Activated CD4-positive, alpha-beta T cell treated with anti-CD3 and anti-CD28 coated beads for 1 hour (primary cell): ENCODE data around the gene SYNGR3.
"Not testable (repeated sequence)": the region's sequence is repeated elsewhere in the genome, so short reads cannot be mapped to it uniquely, and the experiment has no call there.

ENCODE experiments used
- DNase-seq: peaks from one replicate; pipeline ENCODE4 v3.0.0-alpha.2; 2020

SYNGR3 gene

DNA sequence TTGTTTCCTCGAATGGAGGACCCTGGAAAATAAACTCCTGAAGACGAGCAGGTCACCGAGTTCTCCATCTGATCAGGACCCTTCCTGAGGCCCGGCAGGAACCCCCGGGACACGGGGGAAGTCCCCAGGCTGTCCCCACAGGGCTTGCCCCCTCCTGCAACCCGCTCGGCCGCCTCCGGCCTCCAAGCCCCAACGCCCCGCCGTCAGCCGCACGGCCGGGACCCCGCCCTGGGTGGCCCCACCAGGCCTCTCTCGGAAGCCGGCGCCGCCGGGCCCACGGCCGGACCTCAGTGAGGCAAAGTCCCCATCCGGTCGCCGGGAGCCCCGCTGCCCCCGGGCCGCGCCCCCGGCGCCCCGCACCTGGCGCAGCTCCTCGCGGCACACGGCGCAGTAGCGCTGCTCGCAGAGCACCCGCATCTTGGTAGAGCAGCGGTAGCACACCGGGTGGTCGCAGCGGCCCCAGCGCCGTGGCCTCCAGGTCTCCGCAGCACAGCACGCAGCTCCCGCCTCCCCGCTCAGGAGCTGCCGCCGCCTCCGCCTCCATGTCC is 19.5 kb downstream of the SYNGR3 start:
- DNase-seq, result no peak

DNA sequence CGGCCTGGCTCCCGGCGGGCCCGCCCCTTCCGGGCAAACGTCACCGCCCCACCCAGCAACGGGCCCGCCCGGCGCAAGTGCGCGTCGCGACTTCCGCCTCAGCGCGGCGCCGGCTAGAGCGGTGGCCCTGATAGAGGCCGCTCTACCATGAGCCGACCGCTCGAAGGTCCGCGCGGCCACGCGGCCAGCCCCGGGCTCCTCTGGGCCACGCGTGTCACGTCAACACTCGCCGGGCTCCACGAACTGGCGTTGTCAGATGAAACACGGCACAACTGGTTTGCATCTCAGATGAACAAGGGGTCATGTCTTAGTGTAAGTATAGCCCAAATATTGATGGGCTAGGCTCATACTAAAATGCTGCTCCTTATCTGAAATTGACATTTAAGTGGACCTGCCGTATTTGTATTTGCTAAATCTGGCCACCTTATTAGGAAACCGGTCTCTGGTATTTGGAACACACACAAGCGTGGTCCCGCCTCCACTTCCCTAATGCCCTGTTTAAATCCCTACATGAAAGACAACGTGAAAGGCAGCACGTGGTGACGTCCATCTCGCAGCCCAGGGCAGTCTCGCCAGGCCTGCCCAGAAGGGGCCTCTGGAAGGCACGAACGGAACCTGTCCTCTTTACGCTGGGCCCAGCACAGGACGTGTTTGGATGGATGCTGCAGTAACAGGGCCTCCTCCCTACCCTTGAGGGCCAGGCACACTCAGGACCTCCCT is 20.2 kb downstream of the SYNGR3 start, which contains the start of gene ZNF598:
ZNF598 (minus strand) TSS at position 31 of the 720 bp plus-strand sequence.
- peak; percentile 68 for DNase-seq

DNA sequence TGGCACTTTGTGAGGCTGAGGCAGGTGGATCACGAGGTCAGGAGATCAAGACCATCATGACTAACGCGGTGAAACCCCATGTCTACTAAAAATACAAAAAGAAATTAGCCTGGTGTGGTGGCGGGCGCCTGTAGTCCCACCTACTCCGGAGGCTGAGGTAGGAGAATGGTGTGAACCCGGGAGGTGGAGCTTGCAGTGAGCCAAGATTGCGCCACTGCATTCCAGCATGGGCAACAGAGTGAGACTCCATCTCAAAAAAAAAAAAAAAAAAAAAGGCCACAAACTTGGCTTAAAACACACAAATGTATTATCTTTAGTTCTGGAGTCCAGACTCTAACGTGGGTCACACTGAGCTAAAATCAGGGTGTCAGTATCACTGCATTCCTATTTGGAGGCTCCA is 22.0 kb downstream of the SYNGR3 start:
- not testable (repeated sequence) for DNase-seq

DNA sequence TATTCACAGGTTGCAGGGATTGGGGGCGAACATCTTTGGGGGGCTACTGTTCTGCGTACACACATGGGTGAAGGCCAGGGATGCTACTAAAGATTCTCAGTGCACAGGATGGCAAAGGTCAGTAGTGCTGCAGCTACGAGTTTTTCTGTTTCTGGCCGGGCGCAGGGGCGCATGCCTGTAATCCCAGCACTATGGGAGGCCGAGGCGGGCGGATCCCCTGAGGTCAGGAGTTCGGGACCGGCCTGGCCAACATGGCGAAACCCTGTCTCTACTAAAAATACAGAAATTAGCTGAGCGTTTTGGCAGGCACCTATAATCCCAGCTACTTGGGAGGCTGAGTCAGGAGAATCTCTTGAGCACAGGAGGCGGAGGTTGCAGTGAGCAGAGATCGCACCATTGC is 23.8 kb downstream of the SYNGR3 start:
- DNase-seq, result no peak

DNA sequence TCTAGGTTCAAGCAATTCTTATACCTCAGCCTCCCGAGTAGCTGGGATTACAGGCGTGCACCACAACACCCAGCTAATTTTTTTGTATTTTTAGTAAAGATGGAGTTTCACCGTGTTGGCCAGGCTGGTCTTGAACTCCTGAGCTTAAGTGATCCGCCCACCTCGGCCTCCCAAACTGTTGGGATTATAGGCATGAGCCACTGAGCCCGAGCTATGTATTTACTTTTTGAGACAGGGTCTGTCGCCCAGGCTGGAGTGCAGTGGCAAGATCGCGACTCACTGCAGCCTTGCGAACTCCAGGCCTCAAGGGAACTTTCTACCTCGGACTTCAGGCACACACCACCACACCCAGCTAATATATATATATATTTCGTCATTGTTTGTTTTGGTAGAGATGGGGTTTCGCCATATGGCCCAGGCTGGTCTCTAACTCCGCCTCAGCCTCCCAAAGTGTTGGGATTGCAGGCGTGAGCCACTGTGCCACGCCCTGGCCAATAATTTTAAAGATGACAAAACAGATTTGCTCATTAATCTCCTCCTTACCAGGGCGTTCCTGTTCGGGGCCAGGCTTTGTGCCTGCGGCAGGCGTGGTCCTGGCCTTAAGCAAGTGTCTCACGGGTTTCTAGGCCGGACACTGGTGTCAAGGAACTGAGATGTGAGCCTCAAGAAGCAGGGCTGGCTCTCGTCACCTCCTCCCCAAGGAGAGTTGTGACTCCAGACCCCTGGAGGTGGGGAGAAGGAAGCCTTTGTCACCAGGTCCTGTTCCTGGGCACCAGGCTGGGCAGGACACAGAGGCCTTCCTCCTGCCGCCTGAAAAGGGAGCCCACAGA is 25.6 kb downstream of the SYNGR3 start:
- no peak for DNase-seq

DNA sequence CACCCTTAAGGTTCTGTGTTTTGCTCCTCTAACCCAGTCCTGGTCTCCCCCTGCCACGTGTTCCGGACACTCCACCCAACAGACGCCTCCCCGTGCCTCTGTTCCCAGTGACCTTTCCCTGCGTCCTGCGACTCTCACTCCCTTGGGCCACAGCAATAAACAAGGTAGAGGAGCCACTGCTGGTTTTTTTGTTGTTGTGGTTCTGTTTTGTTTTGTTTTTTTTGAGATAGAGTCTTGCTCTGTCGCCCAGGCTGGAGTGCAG is 26.1 kb downstream of the SYNGR3 start:
- DNase-seq, result no peak

DNA sequence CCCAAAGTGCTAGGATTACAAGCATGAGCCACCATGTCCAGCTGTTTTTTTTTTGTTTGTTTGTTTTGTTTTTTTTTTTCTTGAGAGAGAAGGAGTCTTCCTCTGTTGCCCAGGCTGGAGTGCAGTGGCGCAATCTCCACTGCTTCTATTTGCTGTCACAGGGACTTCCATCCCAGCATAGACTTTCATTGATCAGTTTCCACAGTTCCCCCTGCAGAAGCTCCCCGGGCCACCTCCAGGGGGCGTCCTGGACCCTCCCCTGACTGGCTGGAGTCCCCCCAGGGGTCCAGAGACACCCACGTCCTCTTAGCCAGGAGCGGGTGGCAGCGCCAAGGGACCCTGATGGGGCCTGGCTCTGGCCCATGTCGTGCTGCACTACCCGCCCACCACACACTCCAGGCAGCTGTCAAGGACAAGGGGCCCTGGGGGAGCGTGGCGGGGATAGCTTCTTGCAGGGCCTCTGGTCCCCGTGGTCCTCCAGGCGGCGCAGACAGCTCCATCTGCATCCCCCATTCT is 26.7 kb downstream of the SYNGR3 start:
- no peak for DNase-seq

DNA sequence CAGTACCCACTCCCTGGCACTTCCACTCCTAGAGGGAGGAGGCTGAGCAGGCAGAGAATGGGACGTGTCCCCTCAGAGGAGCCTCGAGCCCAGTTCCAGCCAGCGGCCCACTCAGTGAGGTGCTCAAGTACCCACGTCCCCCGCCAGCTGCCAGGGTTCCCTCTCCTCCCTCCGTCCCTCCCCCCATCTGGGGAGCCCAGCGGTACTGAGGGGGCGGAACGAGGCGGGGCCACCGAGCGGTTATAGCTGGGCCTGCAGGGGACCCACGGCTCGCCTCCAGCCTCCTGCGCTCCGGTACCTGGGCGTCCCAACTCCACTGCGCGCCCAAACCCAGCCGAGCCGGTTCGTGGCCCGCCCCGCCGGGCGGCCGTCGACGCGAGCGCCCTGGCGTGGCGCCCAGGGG is 29.7 kb downstream of the SYNGR3 start, which contains the start of gene NPW:
NPW (plus strand) TSS at position 268 of the 403 bp plus-strand sequence.
- no peak for DNase-seq

DNA sequence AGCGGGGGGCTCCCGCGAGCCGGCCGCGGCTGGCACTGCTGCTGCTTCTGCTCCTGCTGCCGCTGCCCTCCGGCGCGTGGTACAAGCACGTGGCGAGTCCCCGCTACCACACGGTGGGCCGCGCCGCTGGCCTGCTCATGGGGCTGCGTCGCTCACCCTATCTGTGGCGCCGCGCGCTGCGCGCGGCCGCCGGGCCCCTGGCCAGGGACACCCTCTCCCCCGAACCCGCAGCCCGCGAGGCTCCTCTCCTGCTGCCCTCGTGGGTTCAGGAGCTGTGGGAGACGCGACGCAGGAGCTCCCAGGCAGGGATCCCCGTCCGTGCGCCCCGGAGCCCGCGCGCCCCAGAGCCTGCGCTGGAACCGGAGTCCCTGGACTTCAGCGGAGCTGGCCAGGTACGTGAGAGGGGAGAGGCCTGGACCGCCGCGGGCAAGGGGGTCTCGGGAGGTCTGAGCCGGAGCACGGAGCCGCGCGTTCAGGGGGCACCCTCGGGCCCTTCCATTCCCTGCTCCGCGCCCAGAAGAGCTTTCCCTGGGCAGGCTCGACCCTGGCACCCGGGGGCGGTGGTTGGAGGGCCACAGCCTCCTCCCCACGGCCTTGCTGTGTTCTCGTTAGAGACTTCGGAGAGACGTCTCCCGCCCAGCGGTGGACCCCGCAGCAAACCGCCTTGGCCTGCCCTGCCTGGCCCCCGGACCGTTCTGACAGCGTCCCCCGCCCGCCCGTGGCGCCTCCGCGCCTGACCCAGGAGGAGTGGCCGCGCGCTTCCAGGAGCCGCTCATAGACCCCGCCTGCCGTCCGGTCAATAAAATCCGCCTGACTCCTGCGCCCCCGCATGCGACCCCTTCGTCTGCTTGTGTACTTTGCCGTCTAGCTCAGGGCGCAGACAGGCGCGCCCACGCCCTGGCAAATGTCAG is 30.4 kb downstream of the SYNGR3 start:
- no peak for DNase-seq

DNA sequence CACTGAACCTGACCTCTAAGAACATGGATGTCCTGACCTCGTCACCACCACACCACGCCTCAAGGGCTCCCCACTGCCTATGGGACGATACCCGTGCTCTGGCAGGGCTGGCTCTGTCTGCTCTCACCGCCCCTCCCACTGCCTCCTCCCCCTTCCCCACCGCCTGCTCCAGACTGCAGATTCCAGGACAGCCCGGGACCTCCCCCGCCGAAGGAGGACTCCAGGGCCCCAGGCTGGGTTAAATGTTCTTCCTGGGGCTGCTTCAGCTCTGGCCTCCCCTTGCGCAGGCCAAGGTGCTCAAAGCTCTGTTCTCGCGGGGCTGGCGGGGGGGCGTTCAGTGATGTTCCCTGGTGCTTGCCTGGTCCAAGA is 32.9 kb downstream of the SYNGR3 start:
- DNase-seq, result no peak

DNA sequence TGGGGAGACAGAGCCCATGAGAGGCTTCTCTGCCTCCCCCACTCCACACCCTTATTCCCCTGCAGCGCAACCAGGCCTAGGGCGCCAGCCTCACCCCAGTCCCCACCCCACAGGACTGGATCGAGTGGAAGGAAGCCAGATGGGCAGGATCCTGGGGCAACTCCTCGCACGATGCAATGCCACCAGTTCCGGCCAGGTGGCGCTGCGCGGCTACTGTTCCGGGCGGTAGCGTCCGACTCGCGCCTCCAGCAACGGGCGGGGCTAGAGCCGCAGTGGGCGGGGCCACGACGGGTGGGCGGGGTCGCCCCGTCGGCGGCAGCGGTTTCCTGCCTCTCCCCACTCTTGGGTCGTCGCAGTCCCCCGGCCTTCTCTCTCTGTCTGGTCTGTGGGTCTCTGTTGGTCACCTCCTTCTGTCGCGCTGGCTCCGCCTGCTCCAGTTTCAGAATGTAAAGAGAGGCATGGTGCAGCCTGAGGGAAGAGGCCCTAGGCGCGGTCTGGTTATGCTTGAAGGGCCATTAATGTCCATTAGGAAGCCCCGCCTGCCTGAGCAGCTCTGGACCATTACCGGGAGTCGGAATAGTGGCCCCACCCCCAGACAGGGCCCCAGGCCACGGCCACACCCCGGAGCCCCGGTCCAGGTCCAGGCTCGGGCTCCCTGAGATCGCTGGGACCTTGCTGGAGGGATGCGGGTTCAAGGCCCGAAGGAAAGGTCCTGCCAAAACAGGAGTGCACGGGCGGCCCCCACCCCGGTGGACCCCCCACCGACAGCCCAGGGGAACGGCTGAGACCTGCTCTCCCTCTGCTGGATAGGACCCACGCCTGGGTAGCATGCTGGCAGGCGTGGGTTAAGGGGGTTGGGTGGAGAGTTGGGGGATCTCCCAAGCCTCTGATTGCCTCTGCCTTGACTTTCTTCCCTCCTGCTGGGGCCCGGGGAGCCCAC is 33.6 kb downstream of the SYNGR3 start:
- DNase-seq, result peak; percentile 93

DNA sequence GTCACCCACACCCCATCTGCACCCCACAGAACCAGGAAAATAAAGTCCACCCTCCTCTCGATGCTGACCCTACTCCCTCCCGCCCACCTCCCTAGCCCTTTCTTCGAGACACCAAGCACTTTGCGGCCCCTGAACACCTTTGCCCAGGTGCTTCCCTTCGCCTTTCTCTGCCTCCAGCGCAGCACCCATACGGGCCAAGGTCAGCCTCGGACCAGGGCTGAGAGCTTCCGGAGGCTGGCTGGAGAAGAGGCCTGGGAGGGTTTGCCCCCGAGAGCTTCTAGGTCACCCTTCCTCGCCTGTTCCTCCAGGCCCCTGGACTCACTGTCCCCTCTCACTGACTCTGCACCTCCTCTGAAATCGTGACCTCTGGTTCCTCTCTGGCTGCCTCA is 34.3 kb downstream of the SYNGR3 start:
- no peak for DNase-seq

DNA sequence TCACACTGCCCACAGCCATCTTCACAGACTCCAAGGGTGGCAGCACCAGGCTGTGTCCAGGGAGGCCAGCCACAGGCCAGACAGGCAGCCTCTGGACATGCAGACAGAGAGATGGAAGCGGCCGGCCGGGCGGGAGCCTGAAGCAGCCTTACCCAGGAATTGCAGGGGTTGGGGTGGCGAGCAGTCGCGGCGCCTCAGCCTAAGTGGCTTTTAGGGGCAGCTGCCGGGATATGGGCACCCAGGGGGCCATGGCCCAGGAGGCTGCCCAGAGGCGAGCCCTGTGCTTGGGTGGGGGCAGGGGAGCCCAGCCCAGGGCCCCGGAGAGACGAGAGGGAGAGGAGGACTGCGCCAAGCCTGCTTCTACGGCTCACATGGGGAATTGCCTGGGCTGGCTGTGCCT is 35.5 kb downstream of the SYNGR3 start:
- no peak for DNase-seq

DNA sequence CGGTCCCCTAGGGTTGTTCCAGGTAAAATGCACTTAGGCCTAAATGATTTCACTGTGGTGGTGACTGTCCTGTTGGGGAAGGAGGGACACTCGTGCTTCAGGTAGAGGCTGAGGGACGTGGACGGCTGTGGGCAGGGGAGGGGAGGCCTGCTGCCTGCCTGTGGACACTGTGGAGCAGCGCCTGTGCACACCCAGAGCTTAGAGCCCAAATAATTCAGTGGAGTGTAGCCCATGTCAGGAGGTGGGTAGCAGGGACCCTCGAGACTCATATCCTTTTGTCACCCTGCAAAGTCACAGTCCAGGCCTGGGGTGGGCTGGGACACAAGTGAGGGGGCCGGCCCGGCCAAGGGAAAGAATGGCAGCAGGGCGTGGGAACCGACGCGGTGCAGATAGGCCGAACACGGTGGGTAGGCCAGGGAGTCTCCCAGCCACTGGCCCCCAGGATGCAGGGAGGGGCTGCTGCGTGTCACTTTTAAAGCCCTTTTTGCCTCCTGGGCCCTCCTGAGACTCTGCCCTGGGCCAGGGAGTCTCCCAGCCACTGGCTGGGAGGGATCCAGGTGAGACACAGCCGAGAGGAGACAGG is 36.2 kb downstream of the SYNGR3 start:
- DNase-seq, result no peak

DNA sequence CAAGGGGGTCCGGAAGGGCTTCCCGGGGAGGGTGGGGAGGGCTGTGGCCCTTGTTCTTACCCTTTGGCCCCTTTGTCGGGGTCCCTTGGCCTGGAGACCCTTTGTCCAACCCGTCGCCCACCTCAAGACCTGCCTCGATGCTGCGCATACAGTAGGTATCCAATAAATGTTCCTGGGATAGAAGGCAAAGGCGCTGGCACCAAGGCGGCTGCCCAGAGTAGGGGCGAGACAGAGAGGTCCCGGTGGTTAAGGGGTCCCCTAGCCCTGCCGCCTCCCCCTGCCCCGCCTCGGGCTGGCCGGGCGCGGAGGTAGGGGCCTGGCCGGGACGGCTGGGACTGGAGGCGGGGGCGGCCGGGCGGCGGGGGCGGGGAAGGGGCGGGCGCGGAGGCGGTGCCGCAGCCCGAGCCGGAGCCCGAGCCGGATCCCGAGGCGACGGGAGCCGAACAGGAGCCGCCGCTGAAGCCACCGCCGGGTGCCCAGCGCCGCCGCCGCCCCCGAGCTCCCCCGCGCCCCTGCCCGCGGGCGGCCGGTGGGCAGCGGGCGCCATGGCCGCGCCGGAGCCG is 36.8 kb downstream of the SYNGR3 start, which contains the start of gene NHERF2:
NHERF2 (plus strand) TSS at position 442 of the 563 bp plus-strand sequence; CDS start at position 546, 104 bp downstream.
- no peak for DNase-seq

DNA sequence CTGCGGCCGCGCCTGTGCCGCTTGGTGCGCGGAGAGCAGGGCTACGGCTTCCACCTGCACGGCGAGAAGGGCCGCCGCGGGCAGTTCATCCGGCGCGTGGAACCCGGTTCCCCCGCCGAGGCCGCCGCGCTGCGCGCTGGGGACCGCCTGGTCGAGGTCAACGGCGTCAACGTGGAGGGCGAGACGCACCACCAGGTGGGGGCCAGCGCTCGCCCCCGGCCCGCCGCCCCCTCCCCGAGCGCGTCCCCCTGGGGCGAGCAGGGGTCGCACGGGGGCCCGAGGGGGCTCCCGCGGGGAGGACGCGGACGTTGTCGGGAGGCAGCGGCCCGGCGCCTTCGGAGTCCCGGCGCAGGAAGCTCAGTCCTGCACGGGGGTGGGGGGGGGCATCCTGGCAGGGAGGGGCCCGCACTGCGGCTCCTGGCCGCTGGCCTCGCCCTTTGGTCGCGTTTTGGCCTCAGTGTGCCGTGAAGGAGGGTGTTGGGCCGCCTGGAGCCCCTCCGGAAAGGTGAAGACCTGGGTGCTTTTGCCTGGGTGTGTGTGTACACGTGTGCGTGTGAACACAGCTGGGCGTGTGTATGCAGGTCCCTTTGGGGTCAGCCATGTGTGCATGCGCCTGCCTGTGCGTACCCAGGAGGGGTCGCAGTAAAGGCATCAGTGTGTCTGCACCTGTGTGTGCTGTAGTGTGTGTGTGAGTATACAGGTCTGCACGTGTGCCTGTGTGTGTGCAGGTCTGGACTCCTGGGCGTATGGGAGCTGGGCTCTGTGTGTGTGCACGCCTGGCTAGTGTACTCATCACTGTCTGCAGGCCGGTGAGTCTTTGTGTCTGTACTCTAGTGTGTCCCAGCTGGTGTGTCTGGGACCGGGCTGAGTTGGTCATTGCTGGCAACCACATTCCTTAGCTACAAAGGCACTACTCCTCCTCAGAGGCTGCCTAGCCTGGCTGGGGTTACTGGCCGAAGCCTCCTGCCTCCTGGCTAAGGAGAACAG is 37.5 kb downstream of the SYNGR3 start:
- no peak for DNase-seq

DNA sequence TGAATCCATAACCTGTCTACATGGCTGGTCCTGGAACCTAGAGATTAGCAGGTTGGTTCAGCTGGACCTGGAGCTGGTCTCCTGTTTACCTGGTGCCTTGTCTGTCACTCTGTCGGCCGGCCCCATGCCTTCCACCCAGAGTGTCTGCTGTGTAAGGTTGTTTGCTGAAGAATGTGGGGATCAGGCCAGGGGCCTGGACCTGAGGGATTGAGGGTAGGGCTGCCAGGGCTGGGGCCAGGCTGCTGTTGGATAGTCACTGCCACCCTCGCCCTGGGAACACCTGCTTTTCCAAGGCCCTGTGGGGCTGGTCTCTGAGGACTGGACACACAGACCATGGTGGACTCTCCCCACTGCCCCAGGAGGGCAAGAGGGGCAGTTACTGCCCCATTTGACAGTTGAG is 38.4 kb downstream of the SYNGR3 start:
- no peak for DNase-seq

DNA sequence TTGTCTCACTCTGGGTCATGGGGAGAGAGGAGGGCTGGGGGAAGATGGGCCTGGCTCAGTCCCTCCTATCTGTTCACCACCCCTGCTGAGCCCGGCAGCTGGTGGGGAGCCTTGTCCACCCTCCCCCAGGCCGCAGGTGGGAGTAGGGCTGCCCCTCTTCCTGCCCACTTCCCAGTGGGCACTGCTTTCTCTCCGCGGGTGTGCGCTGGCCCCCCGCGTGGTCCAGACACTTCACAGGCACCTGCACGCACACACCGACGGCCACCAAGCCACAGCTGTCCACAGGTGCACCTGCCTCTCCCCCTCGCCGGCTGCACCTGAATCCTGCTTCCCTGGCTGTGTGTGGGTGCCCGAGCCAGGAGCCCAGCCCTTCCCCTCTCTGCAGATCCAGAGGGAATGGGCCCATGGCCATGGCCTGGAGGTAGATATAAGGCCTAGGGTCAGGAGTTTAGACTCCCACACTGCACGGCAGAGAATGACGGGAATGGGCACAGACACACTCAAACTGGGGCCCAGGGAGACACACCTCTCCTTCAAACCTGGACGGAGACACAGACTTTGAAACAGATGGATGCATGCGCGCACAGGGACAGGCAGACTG is 39.0 kb downstream of the SYNGR3 start:
- no peak for DNase-seq

DNA sequence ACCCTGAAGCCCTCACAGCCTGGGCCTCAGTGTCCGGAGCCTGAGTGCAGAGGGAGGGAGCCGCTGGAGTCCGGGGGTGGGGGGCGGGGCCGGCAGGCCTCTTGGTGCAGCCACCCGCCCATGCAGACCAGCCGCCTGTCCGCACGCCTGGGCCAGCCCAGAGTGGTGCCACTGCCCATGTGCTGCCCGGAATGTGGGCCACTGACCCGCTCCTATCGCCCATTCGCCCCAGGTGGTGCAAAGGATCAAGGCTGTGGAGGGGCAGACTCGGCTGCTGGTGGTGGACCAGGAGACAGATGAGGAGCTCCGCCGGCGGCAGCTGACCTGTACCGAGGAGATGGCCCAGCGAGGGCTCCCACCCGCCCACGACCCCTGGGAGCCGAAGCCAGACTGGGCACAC is 39.6 kb downstream of the SYNGR3 start:
- no peak for DNase-seq
